ENCODE data around the gene ELL. TPM values are rescaled to one million over a fixed set of nuclear protein-coding genes. Genes with fewer than 3 reads are reported as not detected.
A peak's percentile ranks its signal among the peaks of the same experiment; 100 is the strongest.

ELL gene
- total RNA-seq, 1 experiment from 2014 or later = 14.6 TPM

DNA sequence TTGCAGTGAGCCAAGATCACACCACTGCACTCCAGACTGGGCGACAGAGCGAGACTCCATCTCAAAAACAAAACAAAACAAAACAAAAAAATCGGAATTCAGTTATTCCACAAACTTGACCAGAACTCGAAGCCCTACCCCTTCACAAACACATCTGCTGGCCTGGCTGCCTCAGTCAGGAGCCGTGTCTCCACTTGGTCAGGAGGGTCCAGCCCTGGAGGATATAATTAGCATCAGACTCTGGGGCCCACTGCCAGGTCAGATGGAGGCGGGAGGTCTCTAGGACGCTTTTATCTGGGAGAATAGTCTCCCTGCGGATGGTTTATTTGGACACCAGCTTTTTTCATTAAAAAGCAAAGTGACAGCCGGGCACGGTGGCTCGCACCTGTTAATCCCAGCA, 8.0 kb downstream of the ELL start:
- Histone ChIP-seq H3K79me2 (ENCODE audit: low read depth) (peaks cover 97% of the 10 kb centered on the region), H3K27ac (peak overlapping the region; percentile 86), H3K4me1 (replicated peaks; ENCODE audit: insufficient read depth) (peaks cover 53% of the 10 kb centered on the region), H3K9me3 (ENCODE audit: insufficient read depth, low read depth) (no peaks in the 10 kb centered on the region), H3K9me2 (ENCODE audit: insufficient read depth) (no peaks in the 10 kb centered on the region), H3K4me3 (no peak overlapping the region), H3K4me2 (peak overlapping the region; percentile 84), H3K27me3 (ENCODE audit: insufficient read depth, low read depth) (no peaks in the 10 kb centered on the region), H3F3A (ENCODE audit: insufficient read depth, low read depth) (peaks cover 29% of the 10 kb centered on the region), H3K36me3 (ENCODE audit: low read depth) (no peaks in the 10 kb centered on the region), H4K20me1 (ENCODE audit: insufficient read depth) (peaks cover 94% of the 10 kb centered on the region), H2AFZ (no peak overlapping the region)
- intact Hi-C loops (cut with micrococcal nuclease; ENCODE audit: unreplicated experiment) = loop anchor here (2.0 kb wide), 1 partner anchor 27 kb away; no protein-coding TSS in a partner anchor
- ChIA-PET CTCF (no interaction called here), POLR2A (ENCODE audit: unreplicated experiment) (no interaction called here)
- DNase-seq = no peak
- TF ChIP-seq EZH2 (IDR thresholded peaks at IDR 0.05; ENCODE audit: low read depth) = no peak
- TF ChIP-seq, protein P1, sequence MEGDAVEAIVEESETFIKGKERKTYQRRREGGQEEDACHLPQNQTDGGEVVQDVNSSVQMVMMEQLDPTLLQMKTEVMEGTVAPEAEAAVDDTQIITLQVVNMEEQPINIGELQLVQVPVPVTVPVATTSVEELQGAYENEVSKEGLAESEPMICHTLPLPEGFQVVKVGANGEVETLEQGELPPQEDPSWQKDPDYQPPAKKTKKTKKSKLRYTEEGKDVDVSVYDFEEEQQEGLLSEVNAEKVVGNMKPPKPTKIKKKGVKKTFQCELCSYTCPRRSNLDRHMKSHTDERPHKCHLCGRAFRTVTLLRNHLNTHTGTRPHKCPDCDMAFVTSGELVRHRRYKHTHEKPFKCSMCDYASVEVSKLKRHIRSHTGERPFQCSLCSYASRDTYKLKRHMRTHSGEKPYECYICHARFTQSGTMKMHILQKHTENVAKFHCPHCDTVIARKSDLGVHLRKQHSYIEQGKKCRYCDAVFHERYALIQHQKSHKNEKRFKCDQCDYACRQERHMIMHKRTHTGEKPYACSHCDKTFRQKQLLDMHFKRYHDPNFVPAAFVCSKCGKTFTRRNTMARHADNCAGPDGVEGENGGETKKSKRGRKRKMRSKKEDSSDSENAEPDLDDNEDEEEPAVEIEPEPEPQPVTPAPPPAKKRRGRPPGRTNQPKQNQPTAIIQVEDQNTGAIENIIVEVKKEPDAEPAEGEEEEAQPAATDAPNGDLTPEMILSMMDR (conservative IDR thresholded peaks at IDR 0.05) = no peak
- BruUV-seq (replicated peaks) = no TSS peak

DNA sequence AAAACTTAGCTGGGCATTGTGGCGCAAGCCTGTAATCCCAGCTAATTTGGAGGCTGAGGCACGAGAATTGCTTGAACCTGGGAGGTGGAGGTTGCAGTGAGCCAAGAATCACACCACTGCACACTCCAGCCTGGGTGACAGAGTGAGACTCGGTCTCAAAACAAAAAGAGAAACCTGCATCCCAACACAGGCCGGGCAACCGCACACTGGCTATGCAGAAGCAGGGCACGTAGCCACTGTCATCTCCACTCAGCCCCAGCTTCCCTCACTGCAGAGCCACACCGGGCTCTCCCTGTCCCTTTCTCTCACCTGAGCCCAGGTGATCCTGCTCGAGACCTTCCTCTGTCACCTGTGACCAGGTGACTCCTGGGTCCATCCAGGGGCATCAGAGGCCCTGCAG, 11.7 kb downstream of the ELL start:
- H3K4me2 ChIP-seq = no peak overlapping the region
- no peak for TF ChIP-seq EZH2 (IDR thresholded peaks at IDR 0.05; ENCODE audit: low read depth)
- TF ChIP-seq, protein P1 (conservative IDR thresholded peaks at IDR 0.05) = no peak
- no peaks in the 10 kb centered on the region for H3K9me2 ChIP-seq (ENCODE audit: insufficient read depth)
- peaks cover 15% of the 10 kb centered on the region for H3F3A ChIP-seq (ENCODE audit: insufficient read depth, low read depth)
- no peak for DNase-seq
- H3K9me3 ChIP-seq (ENCODE audit: insufficient read depth, low read depth) = no peaks in the 10 kb centered on the region
- no peaks in the 10 kb centered on the region for H3K36me3 ChIP-seq (ENCODE audit: low read depth)
- peaks cover 97% of the 10 kb centered on the region for H3K79me2 ChIP-seq (ENCODE audit: low read depth)
- no peak overlapping the region for H2AFZ ChIP-seq
- peaks cover 97% of the 10 kb centered on the region for H4K20me1 ChIP-seq (ENCODE audit: insufficient read depth)
- POLR2A ChIA-PET (ENCODE audit: unreplicated experiment) = no interaction called here
- no TSS peak for BruUV-seq (replicated peaks)
- intact Hi-C loops (cut with micrococcal nuclease; ENCODE audit: unreplicated experiment) = no loop called here
- CTCF ChIA-PET = no interaction called here
- no peaks in the 10 kb centered on the region for H3K27me3 ChIP-seq (ENCODE audit: insufficient read depth, low read depth)
- H3K4me3 ChIP-seq = no peak overlapping the region
- peaks cover 39% of the 10 kb centered on the region for H3K4me1 ChIP-seq (replicated peaks; ENCODE audit: insufficient read depth)
- no peak overlapping the region for H3K27ac ChIP-seq

DNA sequence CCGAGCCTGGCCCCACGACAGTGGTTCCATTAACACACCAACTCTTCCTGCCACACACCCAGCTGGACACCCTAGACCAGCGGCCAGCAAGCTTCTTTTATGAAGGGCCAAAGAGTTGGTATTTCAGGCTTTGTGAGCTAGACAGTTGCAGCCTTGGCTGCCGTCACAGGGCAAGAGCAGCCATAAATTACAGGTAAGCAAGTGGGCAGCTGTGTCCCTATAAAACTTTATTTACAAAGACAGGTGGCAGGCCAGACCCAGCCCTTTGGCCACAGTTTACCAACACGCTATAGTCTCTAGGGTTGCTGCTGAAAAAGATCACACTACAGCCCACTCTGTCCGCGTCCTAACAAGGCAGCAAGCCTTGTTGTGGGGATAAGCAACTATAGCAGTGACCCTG, 13.3 kb downstream of the ELL start:
- no TSS peak for BruUV-seq (replicated peaks)
- Histone ChIP-seq H4K20me1 (ENCODE audit: insufficient read depth) (peaks cover 98% of the 10 kb centered on the region), H3K4me1 (replicated peaks; ENCODE audit: insufficient read depth) (peaks cover 25% of the 10 kb centered on the region)

More for the DNA sequence above, 13.3 kb downstream of the ELL start:
- Histone ChIP-seq H3K79me2 (ENCODE audit: low read depth) (peaks cover 100% of the 10 kb centered on the region), H3K9me2 (ENCODE audit: insufficient read depth) (no peaks in the 10 kb centered on the region), H3K27ac (no peak overlapping the region), H2AFZ (no peak overlapping the region), H3F3A (ENCODE audit: insufficient read depth, low read depth) (no peaks in the 10 kb centered on the region), H3K27me3 (ENCODE audit: insufficient read depth, low read depth) (no peaks in the 10 kb centered on the region), H3K4me3 (no peak overlapping the region), H3K9me3 (ENCODE audit: insufficient read depth, low read depth) (no peaks in the 10 kb centered on the region), H3K4me2 (no peak overlapping the region), H3K36me3 (ENCODE audit: low read depth) (no peaks in the 10 kb centered on the region)
- no peak for TF ChIP-seq EZH2 (IDR thresholded peaks at IDR 0.05; ENCODE audit: low read depth)
- TF ChIP-seq, protein P1 (conservative IDR thresholded peaks at IDR 0.05) = no peak
- ChIA-PET POLR2A (ENCODE audit: unreplicated experiment) (no interaction called here), CTCF (no interaction called here)
- intact Hi-C loops (cut with micrococcal nuclease; ENCODE audit: unreplicated experiment) = no loop called here
- no peak for DNase-seq
